Common myeloid progenitor, CD34-positive (primary cell): Measurements from ENCODE around the gene GCAT.

Experiments
- CTCF ChIA-PET: fragments of 350-600 bp; sonication (Branson Sonifier 250); formaldehyde crosslinking; loops from one replicate; lab custom pipeline; 2021; ENCODE audit warnings: antibody characterized with exemption; lab: Charles Lee
- POLR2A ChIA-PET: fragments of 350-600 bp; sonication (Branson Sonifier 250); formaldehyde crosslinking; loops from one replicate; lab custom pipeline; 2021; ENCODE audit warnings: antibody characterized with exemption; lab: Charles Lee
- DNase-seq, 3 donors: peaks; one replicate each; pipeline versions ENCODE4 v3.0.0 to v3.0.0-alpha.2; 2013
- H3K27ac ChIP-seq, 2 experiments: 1 replicate in 1 of 2; 2 replicates in 1 of 2; pipeline ENCODE4 v1.7.0; 2013; ENCODE audit warnings: inconsistent platforms in 2 of 2, low read length in 2 of 2, mild to moderate bottlenecking in 2 of 2, low read depth in 1 of 2, moderate library complexity in 1 of 2; ENCODE audit not compliant: severe bottlenecking in 2 of 2, insufficient read depth in 1 of 2, poor library complexity in 1 of 2
- H3K27me3 ChIP-seq, 5 experiments: replicated peaks in 2 of 5; 1 replicate in 3 of 5; 2 replicates in 2 of 5; pipeline versions ENCODE4 v1.6.1 to v1.7.0; 2013; ENCODE audit warnings: low read length in 4 of 5, mild to moderate bottlenecking in 2 of 5, moderate library complexity in 2 of 5, inconsistent platforms in 1 of 5; ENCODE audit not compliant: insufficient read depth in 5 of 5, control insufficient read depth in 4 of 5
- H3K36me3 ChIP-seq, 4 experiments: 1 replicate in 2 of 4; 2 replicates in 2 of 4; pipeline versions ENCODE4 v1.6.1 to v1.7.0; 2013; ENCODE audit warnings: low read length in 3 of 4, control low read depth in 1 of 4, mild to moderate bottlenecking in 1 of 4; ENCODE audit not compliant: control insufficient read depth in 4 of 4, insufficient read depth in 4 of 4
- H3K4me1 ChIP-seq, 4 experiments: 1 replicate in 3 of 4; 2 replicates in 1 of 4; pipeline versions ENCODE4 v1.6.1 to v1.7.1; 2013; ENCODE audit warnings: low read length in 3 of 4, mild to moderate bottlenecking in 3 of 4, control low read depth in 1 of 4, inconsistent platforms in 1 of 4, moderate library complexity in 1 of 4; ENCODE audit not compliant: control insufficient read depth in 4 of 4, insufficient read depth in 4 of 4; ENCODE audit errors: control extremely low read depth in 1 of 4
- H3K4me3 ChIP-seq, 7 experiments: 1 replicate in 4 of 7; 2 replicates in 3 of 7; pipeline versions ENCODE4 v1.5.1 to v1.7.0; 2013; ENCODE audit warnings: mild to moderate bottlenecking in 7 of 7, low read length in 6 of 7, moderate library complexity in 6 of 7, inconsistent platforms in 2 of 7, low read depth in 2 of 7, control low read depth in 1 of 7; ENCODE audit not compliant: insufficient read depth in 4 of 7, control insufficient read depth in 1 of 7; ENCODE audit errors: extremely low read depth in 1 of 7
- H3K9me3 ChIP-seq, 5 experiments: 1 replicate in 4 of 5; 2 replicates in 1 of 5; pipeline versions ENCODE4 v1.6.1 to v1.7.1; 2013; ENCODE audit warnings: low read length in 4 of 5, mild to moderate bottlenecking in 2 of 5, inconsistent platforms in 1 of 5, low read depth in 1 of 5, moderate library complexity in 1 of 5; ENCODE audit not compliant: control insufficient read depth in 4 of 5, insufficient read depth in 2 of 5; ENCODE audit errors: control extremely low read depth in 1 of 5
- WGBS: methylation state at CpG from one replicate; pipeline ENCODE4 v1.1.5; 2013; ENCODE audit not compliant: insufficient coverage; 5-methylcytosine and 5-hydroxymethylcytosine counted together

The GCAT gene

DNA sequence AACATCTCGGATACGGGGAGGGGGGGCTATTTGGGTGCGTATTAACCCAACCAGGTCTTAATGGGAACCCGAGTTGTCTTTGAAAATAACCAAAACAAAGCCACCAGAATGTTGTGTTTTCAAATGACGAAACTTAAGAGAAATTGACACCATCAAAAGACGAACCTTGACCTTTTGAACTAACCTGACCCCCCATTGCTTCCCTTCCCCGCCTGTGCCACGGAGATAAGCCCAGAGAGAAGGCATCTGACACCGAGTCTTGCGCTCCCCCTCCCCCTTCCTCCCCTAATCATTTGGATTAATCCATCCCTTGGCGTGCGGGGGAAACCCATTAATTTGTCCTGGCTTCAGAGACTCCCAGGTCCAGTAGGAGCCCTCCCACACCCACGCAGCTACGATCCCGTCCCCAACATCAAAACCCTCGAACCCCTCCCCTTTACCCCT lies 4.5 kb upstream of the GCAT start:
- Histone ChIP-seq H3K27me3 (no peaks in the 10 kb centered on the region), H3K4me1 (peaks cover 15 to 54% (median 48%) of the 10 kb centered on the region in 4 experiments), H3K9me3 (no peaks in the 10 kb centered on the region), H3K4me3 (peak overlapping the region in 6 of 7 experiments; percentile 66 to 96 (median 74)), H3K27ac (peak overlapping the region in 1 of 2 experiments; percentile 58), H3K36me3 (no peaks in the 10 kb centered on the region)
- ChIA-PET CTCF (interaction anchor here (0.6 to 1.0 kb wide), 2 partner anchors 60 to 94 kb away, joined by 3 read pairs; no protein-coding TSS in a partner anchor), POLR2A (no interaction called here)
- WGBS, result 8% methylated on average over 12 of the region's 16 CpGs
- peak in 2 of 3 donors; percentile 53 to 69 for DNase-seq

DNA sequence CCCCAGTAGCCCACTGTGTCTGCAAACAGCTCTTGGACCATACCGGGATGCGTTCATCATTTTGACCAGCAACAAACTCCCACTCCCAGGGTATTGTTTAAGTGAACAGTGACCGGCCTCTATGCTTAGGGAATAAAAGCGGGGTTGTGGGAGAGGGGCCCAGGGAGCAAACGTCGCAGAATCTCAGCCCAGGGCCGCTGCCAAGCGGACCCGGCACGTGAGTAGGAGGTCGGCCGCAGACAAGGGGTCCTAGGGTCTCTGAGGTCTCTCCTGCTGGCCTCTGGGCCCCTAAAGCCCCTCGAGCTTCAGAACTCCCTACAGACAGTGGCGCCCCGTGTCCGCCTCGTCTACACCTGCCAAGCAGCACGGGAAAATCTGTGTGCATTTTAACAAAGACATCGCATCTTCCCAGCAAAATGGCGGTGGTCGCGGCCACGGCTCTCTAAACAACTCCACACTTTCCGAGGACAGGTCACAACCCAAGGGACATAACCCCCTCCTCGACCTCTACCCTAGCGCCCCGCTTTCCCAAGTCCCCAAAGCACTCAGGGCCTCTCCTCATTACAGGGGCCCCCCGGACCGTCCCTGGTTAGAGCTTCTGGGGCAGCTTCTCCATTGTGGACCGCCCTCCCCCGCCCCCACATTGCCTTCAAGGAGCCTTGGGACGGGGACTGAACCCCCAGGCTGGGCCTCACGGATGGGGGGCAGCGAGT lies 3.9 kb upstream of the GCAT start:
- no peaks in the 10 kb centered on the region for H3K36me3 ChIP-seq
- 73% methylated on average over 27 of the region's 34 CpGs for WGBS
- POLR2A ChIA-PET, result no interaction called here
- H3K27ac ChIP-seq, result no peak overlapping the region
- no peaks in the 10 kb centered on the region for H3K9me3 ChIP-seq
- H3K27me3 ChIP-seq, result no peaks in the 10 kb centered on the region
- H3K4me1 ChIP-seq, result peaks cover 16 to 58% (median 52%) of the 10 kb centered on the region in 4 experiments
- DNase-seq, result no peak
- CTCF ChIA-PET, result interaction anchor here (0.6 to 1.4 kb wide), 4 partner anchors 14 to 94 kb away, joined by 3 to 6 read pairs (median 4); no protein-coding TSS in a partner anchor
- H3K4me3 ChIP-seq, result peak overlapping the region in 4 of 7 experiments; percentile 70 to 97 (median 86)

GRCh38 chr22:37804352-37804880 lies 3.3 kb upstream of the GCAT start:
- peak overlapping the region; percentile 46 to 97 (median 77) for H3K4me3 ChIP-seq
- peak overlapping the region in 1 of 2 experiments; percentile 82 for H3K27ac ChIP-seq
- H3K4me1 ChIP-seq, result peaks cover 16 to 58% (median 55%) of the 10 kb centered on the region in 4 experiments
- H3K9me3 ChIP-seq, result no peaks in the 10 kb centered on the region
- POLR2A ChIA-PET, result no interaction called here
- no peaks in the 10 kb centered on the region for H3K36me3 ChIP-seq
- DNase-seq, result no peak
- 0% methylated on average over 18 of the region's 29 CpGs for WGBS
- no peaks in the 10 kb centered on the region for H3K27me3 ChIP-seq
- CTCF ChIA-PET, result interaction anchor here (0.7 to 1.4 kb wide), 5 partner anchors 10 to 142 kb away, joined by 3 to 6 read pairs (median 3); no protein-coding TSS in a partner anchor

- peaks cover 16 to 58% (median 55%) of the 10 kb centered on the region in 4 experiments for H3K4me1 ChIP-seq
- WGBS, result 3% methylated on average over 67 of the region's 87 CpGs
- no peaks in the 10 kb centered on the region for H3K27me3 ChIP-seq
- DNase-seq, result peak; percentile 73 to 82 (median 81)
- no peaks in the 10 kb centered on the region for H3K9me3 ChIP-seq
- H3K36me3 ChIP-seq, result no peaks in the 10 kb centered on the region
- POLR2A ChIA-PET, result interaction anchor here (0.6 kb wide), 1 partner anchor 147 kb away, joined by 3 read pairs; no protein-coding TSS in a partner anchor
- H3K27ac ChIP-seq, result peak overlapping the region; percentile 40 to 82
- peak overlapping the region; percentile 55 to 97 (median 77) for H3K4me3 ChIP-seq
- CTCF ChIA-PET, result interaction anchor here (0.7 to 1.4 kb wide), 5 partner anchors 11 to 142 kb away, joined by 3 to 6 read pairs (median 3); no protein-coding TSS in a partner anchor
Measured at GRCh38 chr22:37804881-37805809, 2.6 kb upstream of the GCAT start.

DNA sequence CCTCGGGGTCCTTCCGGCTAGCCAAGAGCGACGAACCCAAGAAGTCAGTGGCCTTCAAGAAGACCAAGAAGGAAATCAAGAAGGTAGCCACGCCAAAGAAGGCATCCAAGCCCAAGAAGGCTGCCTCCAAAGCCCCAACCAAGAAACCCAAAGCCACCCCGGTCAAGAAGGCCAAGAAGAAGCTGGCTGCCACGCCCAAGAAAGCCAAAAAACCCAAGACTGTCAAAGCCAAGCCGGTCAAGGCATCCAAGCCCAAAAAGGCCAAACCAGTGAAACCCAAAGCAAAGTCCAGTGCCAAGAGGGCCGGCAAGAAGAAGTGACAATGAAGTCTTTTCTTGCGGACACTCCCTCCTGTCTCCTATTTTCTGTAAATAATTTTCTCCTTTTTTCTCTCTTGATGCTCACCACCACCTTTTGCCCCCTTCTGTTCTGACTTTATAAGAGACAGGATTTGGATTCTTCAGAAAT lies 1.9 kb upstream of the GCAT start:
- H3K4me3 ChIP-seq, result peak overlapping the region; percentile 55 to 97 (median 77)
- no peak for DNase-seq
- CTCF ChIA-PET, result interaction anchor here (1.2 kb wide), 1 partner anchor 143 kb away, joined by 3 read pairs; no protein-coding TSS in a partner anchor
- H3K27ac ChIP-seq, result peak overlapping the region; percentile 40 to 82
- H3K27me3 ChIP-seq, result no peaks in the 10 kb centered on the region
- WGBS, result 33% methylated on average over 9 of the region's 10 CpGs
- H3K4me1 ChIP-seq, result peaks cover 16 to 58% (median 55%) of the 10 kb centered on the region in 4 experiments
- no peaks in the 10 kb centered on the region for H3K9me3 ChIP-seq
- H3K36me3 ChIP-seq, result no peaks in the 10 kb centered on the region
- POLR2A ChIA-PET, result no interaction called here
